Endodermal cell (in vitro differentiated cells): Measurements from ENCODE around the gene CDH15. TPM values are rescaled to one million over a fixed set of nuclear protein-coding genes. Genes with fewer than 3 reads are reported as not detected.
"Not testable (repeated sequence)": the region's sequence is repeated elsewhere in the genome, so short reads cannot be mapped to it uniquely, and the experiment has no call there.

Experiments used
- DNase-seq: peaks from one replicate; pipeline ENCODE4 v3.0.0-alpha.2; 2017
- H3K27ac ChIP-seq: 2 replicates; pipeline ENCODE4 v1.5.1; 2013; ENCODE audit warnings: mild to moderate bottlenecking, low read depth, low read length, moderate library complexity
- H3K27me3 ChIP-seq: 2 replicates; pipeline ENCODE4 v1.6.1; 2013; ENCODE audit warnings: mild to moderate bottlenecking, low read length, moderate library complexity; ENCODE audit not compliant: insufficient read depth, control insufficient read depth, poor library complexity, severe bottlenecking
- H3K36me3 ChIP-seq: 2 replicates; pipeline ENCODE4 v1.7.0; 2013; ENCODE audit warnings: mild to moderate bottlenecking, low read length, moderate library complexity; ENCODE audit not compliant: control insufficient read depth, insufficient read depth
- H3K4me1 ChIP-seq: one replicate; pipeline ENCODE4 v1.7.0; 2013; ENCODE audit warnings: low read length; ENCODE audit not compliant: control insufficient read depth, insufficient read depth
- H3K4me3 ChIP-seq: 2 replicates; pipeline ENCODE4 v1.5.1; 2013; ENCODE audit warnings: mild to moderate bottlenecking, low read length, moderate library complexity
- H3K9ac ChIP-seq: 2 replicates; pipeline ENCODE4 v1.6.1; 2013; ENCODE audit warnings: mild to moderate bottlenecking, low read length, moderate library complexity; ENCODE audit not compliant: poor library complexity, severe bottlenecking; ENCODE audit errors: extremely low read depth
- H3K9me3 ChIP-seq: 2 replicates; pipeline ENCODE4 v1.6.1; 2013; ENCODE audit warnings: mild to moderate bottlenecking, low read length, moderate library complexity; ENCODE audit not compliant: control insufficient read depth
- H3K27ac Mint-ChIP-seq: 2 replicates; pipeline ENCODE4 v1.8.0; 2020; ENCODE audit warnings: mixed read lengths
- H3K27me3 Mint-ChIP-seq: 2 replicates; pipeline ENCODE4 v1.8.0; 2021; ENCODE audit warnings: mild to moderate bottlenecking, mixed read lengths; ENCODE audit not compliant: insufficient read depth
- H3K36me3 Mint-ChIP-seq: 2 replicates; pipeline ENCODE4 v1.8.0; 2020; ENCODE audit warnings: low read depth, mixed read lengths
- H3K4me1 Mint-ChIP-seq: 2 replicates; pipeline ENCODE4 v1.8.0; 2020; ENCODE audit warnings: mixed read lengths
- H3K4me3 Mint-ChIP-seq: 2 replicates; pipeline ENCODE4 v1.8.0; 2020; ENCODE audit warnings: mild to moderate bottlenecking, moderate library complexity, mixed read lengths
- H3K9me3 Mint-ChIP-seq: 2 replicates; pipeline ENCODE4 v1.8.0; 2020; ENCODE audit warnings: mild to moderate bottlenecking, mixed read lengths
- WGBS, 2 experiments: methylation state at CpG; one replicate each; pipeline versions ENCODE4 v1.1.5 to v1.1.7; 2013; ENCODE audit warnings: missing lambda C conversion rate in 2 of 2, mixed read lengths in 1 of 2; ENCODE audit not compliant: insufficient coverage in 1 of 2, insufficient read length in 1 of 2; 5-methylcytosine and 5-hydroxymethylcytosine counted together
- total RNA-seq, 2 donors: library from RNA; stranded (reverse); fragmentation: NEBNext Ultra II Directional in 1 of 2; extraction: Animal tissue kit (Norgen Biotek cat#: 25700) in 1 of 2; gene quantifications; 2 replicates in 1 of 2; 3 replicates in 1 of 2; pipeline ENCODE4 v1.2.1, GENCODE V29; 2021
- TF ChIP-seq, protein P1 (sequence below): fragments of 200-600 bp; sonication (generic); conservative IDR thresholded peaks from 2 replicates; pipeline ENCODE4 v1.5.0; 2021; ENCODE audit warnings: antibody characterized with exemption, mild to moderate bottlenecking

CDH15 gene
- total RNA-seq, 2 donors from 2014 or later, result 0.11 to 0.15 TPM

DNA sequence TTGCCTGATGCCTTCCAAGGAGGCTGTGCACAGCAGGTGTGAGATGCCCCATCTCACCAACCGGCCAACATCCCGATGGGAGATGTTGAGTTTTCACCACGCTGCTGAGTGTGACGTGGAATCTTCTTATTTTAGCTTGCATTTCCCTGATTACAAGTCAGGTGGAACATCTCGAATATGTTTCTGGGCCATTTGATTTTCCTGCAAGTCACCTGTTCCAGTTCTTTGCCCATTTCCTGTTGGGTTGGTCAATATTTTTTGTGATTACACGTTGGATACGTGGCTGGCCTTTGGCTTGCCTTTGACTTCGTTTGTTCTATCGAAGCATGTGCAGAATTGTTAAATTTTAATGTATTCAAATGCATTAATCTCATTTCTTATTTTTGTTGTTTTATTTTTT, 8.3 kb upstream of the CDH15 start:
- no peak overlapping the region for H3K9ac ChIP-seq
- H3K9me3 ChIP-seq, result no peaks in the 10 kb centered on the region
- Mint-ChIP-seq H3K27me3 (no peaks in the 10 kb centered on the region), H3K27ac (no peak overlapping the region), H3K36me3 (no peaks in the 10 kb centered on the region), H3K9me3 (no peaks in the 10 kb centered on the region), H3K4me1 (no peaks in the 10 kb centered on the region), H3K4me3 (no peak overlapping the region)
- no peaks in the 10 kb centered on the region for H3K36me3 ChIP-seq
- WGBS, 2 experiments, result 90 to 94% methylated on average over 5 to 9 of the region's 9 CpGs
- H3K27me3 ChIP-seq, result no peaks in the 10 kb centered on the region
- no peak overlapping the region for H3K4me3 ChIP-seq
- TF ChIP-seq, protein P1, sequence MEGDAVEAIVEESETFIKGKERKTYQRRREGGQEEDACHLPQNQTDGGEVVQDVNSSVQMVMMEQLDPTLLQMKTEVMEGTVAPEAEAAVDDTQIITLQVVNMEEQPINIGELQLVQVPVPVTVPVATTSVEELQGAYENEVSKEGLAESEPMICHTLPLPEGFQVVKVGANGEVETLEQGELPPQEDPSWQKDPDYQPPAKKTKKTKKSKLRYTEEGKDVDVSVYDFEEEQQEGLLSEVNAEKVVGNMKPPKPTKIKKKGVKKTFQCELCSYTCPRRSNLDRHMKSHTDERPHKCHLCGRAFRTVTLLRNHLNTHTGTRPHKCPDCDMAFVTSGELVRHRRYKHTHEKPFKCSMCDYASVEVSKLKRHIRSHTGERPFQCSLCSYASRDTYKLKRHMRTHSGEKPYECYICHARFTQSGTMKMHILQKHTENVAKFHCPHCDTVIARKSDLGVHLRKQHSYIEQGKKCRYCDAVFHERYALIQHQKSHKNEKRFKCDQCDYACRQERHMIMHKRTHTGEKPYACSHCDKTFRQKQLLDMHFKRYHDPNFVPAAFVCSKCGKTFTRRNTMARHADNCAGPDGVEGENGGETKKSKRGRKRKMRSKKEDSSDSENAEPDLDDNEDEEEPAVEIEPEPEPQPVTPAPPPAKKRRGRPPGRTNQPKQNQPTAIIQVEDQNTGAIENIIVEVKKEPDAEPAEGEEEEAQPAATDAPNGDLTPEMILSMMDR, result no peak
- H3K4me1 ChIP-seq, result no peaks in the 10 kb centered on the region
- no peak for DNase-seq
- H3K27ac ChIP-seq, result no peak overlapping the region

DNA sequence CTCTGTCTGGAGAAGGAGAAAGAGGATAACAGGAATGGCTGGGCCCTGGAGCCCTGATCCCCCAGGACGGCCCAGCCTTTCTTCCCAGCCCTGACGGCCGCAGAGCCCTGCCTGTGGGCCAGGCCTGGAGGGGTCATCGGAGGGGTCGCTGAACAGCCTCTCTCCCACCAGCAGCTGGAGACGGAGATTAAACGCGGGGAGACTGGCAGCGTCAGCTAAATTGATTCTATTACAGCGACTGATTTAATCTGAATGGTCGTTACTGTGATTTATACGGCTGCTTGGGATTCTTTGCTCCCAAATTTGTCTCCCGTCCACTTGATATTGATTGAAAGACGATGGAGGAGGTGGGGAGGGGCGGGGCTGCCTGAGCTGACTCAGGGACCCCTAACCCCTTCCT, 7.1 kb upstream of the CDH15 start:
- H3K9ac ChIP-seq, result no peak overlapping the region
- H3K4me3 ChIP-seq, result no peak overlapping the region
- Mint-ChIP-seq H3K27me3 (peaks cover 3% of the 10 kb centered on the region), H3K27ac (no peak overlapping the region), H3K4me1 (no peaks in the 10 kb centered on the region), H3K36me3 (no peaks in the 10 kb centered on the region), H3K9me3 (no peaks in the 10 kb centered on the region), H3K4me3 (no peak overlapping the region)
- H3K27me3 ChIP-seq, result peaks cover 3% of the 10 kb centered on the region
- TF ChIP-seq, protein P1, result no peak
- no peaks in the 10 kb centered on the region for H3K9me3 ChIP-seq
- H3K36me3 ChIP-seq, result no peaks in the 10 kb centered on the region
- H3K4me1 ChIP-seq, result no peaks in the 10 kb centered on the region
- DNase-seq, result no peak
- WGBS, 2 experiments, result 80 to 87% methylated on average over 15 of the region's 15 CpGs
- H3K27ac ChIP-seq, result no peak overlapping the region

DNA sequence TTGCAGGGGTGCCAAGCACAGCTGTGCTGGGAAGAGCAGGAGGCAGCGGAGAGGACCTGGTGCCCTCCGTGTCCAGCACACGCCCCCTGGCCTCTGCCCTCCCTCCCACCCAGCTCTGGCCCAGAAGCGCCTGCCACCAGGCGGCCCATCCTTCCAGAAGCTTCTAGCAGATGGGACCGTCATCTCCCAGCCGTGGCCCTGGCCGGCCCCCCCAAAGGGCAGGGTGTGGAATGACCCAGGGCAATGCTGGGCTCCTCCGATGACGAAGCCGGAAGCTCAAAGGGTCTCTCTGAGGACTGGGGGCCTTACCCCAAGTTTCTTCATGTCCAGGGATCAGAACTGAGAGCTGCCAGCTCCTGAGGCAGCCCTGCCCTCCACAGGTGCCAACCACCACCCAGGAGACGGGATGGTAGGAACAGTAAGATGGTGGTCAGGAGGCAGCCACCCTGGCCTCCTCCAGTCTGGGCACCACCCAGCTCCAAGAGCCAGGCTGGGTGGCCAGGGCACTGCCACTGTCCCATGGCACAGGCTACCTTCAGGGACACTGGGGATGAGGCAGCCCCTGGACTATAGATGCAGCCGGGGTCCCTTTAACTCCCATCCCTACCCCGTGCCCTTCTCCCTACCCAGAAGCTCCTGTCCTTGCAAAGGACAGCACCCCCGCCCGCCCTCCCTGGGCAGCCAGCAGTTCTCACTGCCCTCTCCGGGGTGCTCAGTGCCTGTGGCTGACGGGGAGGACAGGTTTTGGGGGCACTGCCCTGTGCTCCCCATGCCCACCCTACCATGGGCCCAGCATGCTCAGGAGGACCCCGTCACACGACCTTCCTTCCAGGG, 6.5 kb upstream of the CDH15 start:
- no peak overlapping the region for H3K4me3 ChIP-seq
- Mint-ChIP-seq H3K27me3 (peaks cover 8% of the 10 kb centered on the region), H3K4me1 (no peaks in the 10 kb centered on the region), H3K9me3 (no peaks in the 10 kb centered on the region), H3K4me3 (no peak overlapping the region), H3K36me3 (no peaks in the 10 kb centered on the region), H3K27ac (no peak overlapping the region)
- H3K36me3 ChIP-seq, result no peaks in the 10 kb centered on the region
- no peaks in the 10 kb centered on the region for H3K9me3 ChIP-seq
- no peak for DNase-seq
- no peak overlapping the region for H3K27ac ChIP-seq
- no peaks in the 10 kb centered on the region for H3K4me1 ChIP-seq
- WGBS, 2 experiments, result 86 to 93% methylated on average over 3 to 18 of the region's 20 CpGs
- H3K27me3 ChIP-seq, result peaks cover 9% of the 10 kb centered on the region
- TF ChIP-seq, protein P1, result no peak
- H3K9ac ChIP-seq, result no peak overlapping the region

DNA sequence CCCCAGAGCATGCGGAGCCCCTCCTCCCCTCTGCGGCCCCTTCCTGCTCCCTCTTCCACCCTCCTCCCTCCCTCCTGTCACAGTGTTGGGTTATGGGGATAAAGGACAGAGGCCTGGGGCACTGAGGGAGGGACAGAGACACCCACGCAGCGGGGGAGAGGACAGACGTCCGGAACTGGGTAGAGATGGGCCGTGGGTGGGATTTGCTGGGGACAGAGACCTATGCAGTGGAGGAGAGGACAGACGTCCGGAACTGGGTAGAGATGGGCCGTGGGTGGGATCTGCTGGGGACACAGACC, 5.9 kb upstream of the CDH15 start:
- not testable (repeated sequence) for DNase-seq, H3K9me3 ChIP-seq, H3K27ac Mint-ChIP-seq, H3K4me3 ChIP-seq, H3K4me1 ChIP-seq, H3K4me1 Mint-ChIP-seq, H3K36me3 Mint-ChIP-seq, H3K36me3 ChIP-seq, H3K9me3 Mint-ChIP-seq, H3K4me3 Mint-ChIP-seq, H3K9ac ChIP-seq, H3K27ac ChIP-seq
- peaks cover 14% of the 10 kb centered on the region for H3K27me3 Mint-ChIP-seq
- WGBS, 2 experiments, result 75 to 88% methylated on average over 5 to 7 of the region's 10 CpGs
- peaks cover 15% of the 10 kb centered on the region for H3K27me3 ChIP-seq
